Brain microvascular endothelial cell (primary cell): Measurements from ENCODE around the gene PAM.

ENCODE experiments used
- DNase-seq: peaks from one replicate; pipeline ENCODE4 v3.0.0-alpha.2; 2020
- H3K27ac ChIP-seq: fragments of 250-450 bp; sonication (Bioruptor Pico); 2 replicates; pipeline ENCODE4 v1.5.1; 2020; ENCODE audit warnings: mild to moderate bottlenecking, moderate library complexity
- H3K27me3 ChIP-seq: fragments of 250-450 bp; sonication (Bioruptor Pico); replicated peaks from 2 replicates; pipeline ENCODE4 v1.5.1; 2020; ENCODE audit warnings: mild to moderate bottlenecking
- H3K36me3 ChIP-seq: fragments of 250-450 bp; sonication (Bioruptor Pico); replicated peaks from 2 replicates; pipeline ENCODE4 v1.5.1; 2020; ENCODE audit warnings: mild to moderate bottlenecking
- H3K4me3 ChIP-seq: 2 replicates; pipeline ENCODE4 v1.5.1; 2011; ENCODE audit warnings: low read depth, mild to moderate bottlenecking, control low read depth, low read length, moderate library complexity
- in situ Hi-C: cut with HindIII; loops from 2 replicates; pipeline ENCODE4 v1.10.0; 2017; ENCODE audit warnings: low sequenced_read_pairs, low pct_ligation_motif_present
- TF ChIP-seq, protein P1 (sequence below): IDR thresholded peaks from 2 replicates; pipeline ENCODE4 v1.5.1; 2011; ENCODE audit warnings: low read depth, mild to moderate bottlenecking, moderate library complexity, low read length, control low read depth, inconsistent platforms; ENCODE audit errors: missing control alignments

The PAM gene

DNA sequence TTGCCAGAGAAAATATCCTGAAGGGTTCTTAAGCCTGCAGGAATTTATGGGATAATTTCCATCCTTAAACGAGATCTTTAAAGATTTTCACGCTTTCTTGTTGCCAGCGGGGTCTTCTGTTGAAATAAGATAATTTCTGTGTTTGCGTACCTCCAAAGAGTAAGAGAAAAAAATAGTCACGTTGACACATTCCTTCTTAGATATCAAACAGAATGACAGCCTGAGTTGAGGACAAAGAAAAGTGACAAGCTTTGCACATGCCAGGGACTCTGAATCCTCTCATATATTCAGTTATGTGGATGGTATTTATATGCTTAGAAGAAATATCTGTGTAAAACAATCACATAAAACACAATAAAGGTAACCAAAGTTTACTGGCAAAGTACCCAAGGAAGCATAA, 21.6 kb upstream of the PAM start:
- TF ChIP-seq, protein P1, sequence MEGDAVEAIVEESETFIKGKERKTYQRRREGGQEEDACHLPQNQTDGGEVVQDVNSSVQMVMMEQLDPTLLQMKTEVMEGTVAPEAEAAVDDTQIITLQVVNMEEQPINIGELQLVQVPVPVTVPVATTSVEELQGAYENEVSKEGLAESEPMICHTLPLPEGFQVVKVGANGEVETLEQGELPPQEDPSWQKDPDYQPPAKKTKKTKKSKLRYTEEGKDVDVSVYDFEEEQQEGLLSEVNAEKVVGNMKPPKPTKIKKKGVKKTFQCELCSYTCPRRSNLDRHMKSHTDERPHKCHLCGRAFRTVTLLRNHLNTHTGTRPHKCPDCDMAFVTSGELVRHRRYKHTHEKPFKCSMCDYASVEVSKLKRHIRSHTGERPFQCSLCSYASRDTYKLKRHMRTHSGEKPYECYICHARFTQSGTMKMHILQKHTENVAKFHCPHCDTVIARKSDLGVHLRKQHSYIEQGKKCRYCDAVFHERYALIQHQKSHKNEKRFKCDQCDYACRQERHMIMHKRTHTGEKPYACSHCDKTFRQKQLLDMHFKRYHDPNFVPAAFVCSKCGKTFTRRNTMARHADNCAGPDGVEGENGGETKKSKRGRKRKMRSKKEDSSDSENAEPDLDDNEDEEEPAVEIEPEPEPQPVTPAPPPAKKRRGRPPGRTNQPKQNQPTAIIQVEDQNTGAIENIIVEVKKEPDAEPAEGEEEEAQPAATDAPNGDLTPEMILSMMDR: no peak
- Histone ChIP-seq H3K36me3 (no peaks in the 10 kb centered on the region), H3K4me3 (no peak overlapping the region), H3K27ac (no peak overlapping the region), H3K27me3 (no peaks in the 10 kb centered on the region)
- no peak for DNase-seq
- in situ Hi-C loops: no loop called here

DNA sequence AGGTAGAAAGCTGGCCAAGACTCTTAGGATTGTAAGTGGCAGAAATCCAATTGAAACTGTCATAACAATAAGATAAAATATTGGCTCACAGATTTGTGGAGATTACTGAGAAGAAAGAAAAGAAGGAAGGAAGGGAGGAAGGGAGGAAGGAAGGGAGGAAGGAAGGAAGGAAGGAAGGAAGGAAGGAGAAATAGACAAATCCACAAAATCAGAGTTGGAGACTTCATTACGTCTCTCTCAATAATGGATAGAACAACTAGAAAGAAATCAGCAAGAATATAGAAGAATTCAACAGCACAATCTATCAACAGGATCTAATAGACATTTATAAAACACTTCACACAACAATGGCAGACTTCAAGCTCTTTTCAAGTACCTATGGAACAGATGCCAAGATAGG, 17.9 kb upstream of the PAM start:
- Histone ChIP-seq H3K36me3 (no peaks in the 10 kb centered on the region), H3K27ac (no peak overlapping the region), H3K27me3 (no peaks in the 10 kb centered on the region), H3K4me3 (no peak overlapping the region)
- TF ChIP-seq, protein P1: no peak
- DNase-seq: no peak
- in situ Hi-C loops: no loop called here

DNA sequence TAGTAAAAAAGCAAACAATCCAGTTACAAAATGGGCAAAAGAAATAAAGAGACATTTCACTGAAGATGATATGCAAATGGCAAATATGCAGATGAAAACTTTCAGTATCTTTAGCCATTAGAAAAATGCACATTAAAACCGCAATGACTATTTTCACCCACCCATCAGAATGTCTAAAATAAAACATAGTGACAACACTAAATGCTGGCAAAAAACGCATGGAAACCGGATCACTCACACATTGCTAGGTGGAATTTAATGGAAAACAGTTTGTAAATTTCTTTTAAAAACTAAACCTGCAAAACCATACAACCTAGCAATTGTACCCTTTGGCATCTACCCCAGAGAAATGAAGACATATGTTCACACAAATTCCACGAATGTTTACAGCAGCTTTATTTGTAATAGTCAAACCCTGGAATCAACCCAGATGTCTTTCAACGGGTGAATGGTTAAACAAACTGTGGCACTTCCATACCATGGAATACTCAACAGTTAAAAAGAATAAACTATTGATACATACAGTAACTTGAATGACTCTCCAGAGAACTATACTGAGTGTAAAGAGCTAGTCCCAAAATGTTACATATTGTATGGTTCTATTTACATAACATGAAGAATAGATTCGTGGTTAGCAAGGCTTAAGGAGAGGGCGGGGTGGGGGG, 17.2 kb upstream of the PAM start:
- Histone ChIP-seq H3K4me3 (no peak overlapping the region), H3K36me3 (no peaks in the 10 kb centered on the region), H3K27me3 (no peaks in the 10 kb centered on the region), H3K27ac (no peak overlapping the region)
- TF ChIP-seq, protein P1: no peak
- no peak for DNase-seq
- in situ Hi-C loops: no loop called here

DNA sequence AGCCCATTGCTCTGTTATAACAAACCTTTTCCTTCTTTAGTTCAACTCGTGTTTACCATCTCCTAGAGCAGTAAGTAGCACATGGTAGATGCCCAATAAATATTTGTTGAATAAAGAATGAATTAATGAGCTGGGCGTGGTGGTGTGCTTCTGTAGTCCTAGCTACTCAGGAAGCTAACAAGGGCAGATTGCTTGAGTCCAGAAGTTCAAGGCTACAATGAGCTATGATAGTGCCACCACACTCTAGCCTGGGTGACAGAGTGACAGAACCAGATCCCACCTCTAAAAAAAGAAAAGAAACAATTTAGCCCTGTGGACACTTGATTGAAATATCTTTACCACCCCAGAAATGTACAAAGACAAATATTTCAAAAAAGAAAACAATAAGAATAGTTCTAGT, 14.6 kb upstream of the PAM start:
- in situ Hi-C loops: no loop called here

DNA sequence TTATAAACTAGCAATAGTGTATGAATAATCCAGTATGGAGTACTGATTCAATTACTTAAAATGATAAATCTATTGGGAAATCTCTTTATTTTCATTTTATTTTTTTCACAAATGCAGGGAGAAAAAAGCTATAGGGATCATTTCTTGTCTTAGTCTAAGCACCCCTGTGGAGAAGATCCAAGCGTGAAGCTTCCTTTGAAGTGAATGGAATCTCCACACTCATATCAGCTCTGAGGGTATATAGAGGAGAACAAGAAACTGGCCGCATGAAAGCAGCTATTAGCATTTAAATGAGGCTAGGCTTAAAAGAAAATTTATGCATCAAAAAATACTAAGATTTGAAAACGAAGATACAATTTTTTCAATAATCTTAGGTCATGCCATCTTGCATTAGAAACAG, 12.9 kb upstream of the PAM start:
- no peak for DNase-seq
- Histone ChIP-seq H3K4me3 (no peak overlapping the region), H3K27me3 (no peaks in the 10 kb centered on the region), H3K27ac (no peak overlapping the region), H3K36me3 (no peaks in the 10 kb centered on the region)
- in situ Hi-C loops: no loop called here
- TF ChIP-seq, protein P1: no peak

More for the DNA sequence above, 14.6 kb upstream of the PAM start:
- Histone ChIP-seq H3K27me3 (no peaks in the 10 kb centered on the region), H3K4me3 (no peak overlapping the region), H3K27ac (no peak overlapping the region), H3K36me3 (no peaks in the 10 kb centered on the region)
- TF ChIP-seq, protein P1: no peak
- DNase-seq: no peak

DNA sequence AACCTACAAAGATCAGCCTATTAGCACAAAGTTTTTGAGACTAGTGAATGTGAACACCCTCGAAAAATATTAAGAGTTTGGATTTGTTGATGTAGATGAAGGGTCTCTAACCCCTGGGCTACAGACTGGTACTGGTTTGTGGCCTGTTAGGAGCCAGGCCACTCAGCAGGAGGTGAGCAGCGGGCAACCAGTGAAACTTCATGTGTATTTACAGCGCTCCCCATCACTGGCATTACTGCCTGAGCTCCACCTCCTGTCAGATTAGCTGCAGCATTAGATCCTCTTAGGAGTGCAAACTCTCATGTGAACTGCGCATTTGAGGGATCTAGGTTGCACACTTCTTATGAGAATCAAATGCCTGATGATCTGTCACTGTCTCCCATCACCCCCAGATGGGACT, 11.2 kb upstream of the PAM start:
- H3K4me3 ChIP-seq: no peak overlapping the region
- TF ChIP-seq, protein P1: no peak
- no peak overlapping the region for H3K27ac ChIP-seq
- H3K36me3 ChIP-seq: no peaks in the 10 kb centered on the region
- no peaks in the 10 kb centered on the region for H3K27me3 ChIP-seq
- in situ Hi-C loops: no loop called here
- DNase-seq: no peak
